ENCODE data around the gene RHOH.

DNA sequence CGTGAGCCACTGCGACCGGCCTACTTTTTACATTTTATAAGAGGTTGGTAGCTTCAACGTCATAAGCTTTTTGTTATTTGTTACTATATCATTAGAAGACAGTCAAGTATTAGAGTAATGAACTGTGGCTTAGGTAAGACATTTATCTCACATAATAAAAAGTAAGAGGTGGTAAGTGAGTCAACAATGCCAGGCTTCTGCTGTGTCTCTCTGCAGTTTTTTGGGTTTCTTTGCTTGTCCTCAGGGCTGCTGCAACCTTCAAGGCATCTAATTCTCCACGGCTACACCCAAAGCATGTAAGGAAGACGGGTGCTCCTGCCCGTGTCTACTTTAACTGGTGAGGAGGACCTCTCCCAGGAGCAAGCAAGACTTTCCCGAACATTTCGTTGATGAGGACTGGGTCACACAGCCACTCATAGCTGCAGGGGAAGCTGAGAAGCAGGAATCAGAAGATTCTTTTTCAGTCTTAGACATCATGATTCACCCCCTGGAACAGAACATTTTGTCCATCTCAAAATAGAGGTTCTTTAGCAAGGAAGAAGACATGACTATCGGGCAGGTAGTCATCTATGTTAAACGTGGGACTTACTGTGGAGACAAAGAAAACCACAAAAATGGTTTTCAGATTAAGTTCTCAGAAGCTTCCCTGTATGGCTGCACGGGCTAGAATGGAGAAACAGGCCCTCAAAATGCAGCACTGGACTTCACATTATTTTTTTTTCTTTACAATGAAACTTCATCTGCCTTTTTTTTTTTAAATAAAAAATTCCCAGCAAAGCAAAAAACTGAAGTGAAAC lies 13.0 kb upstream of the RHOH start:
- TF ChIP-seq NPAS2 (CRISPR knock-in tag; IDR thresholded peaks at IDR 0.05; ENCODE audit: borderline replicate concordance) = no peak
- TF ChIP-seq POLR2A (IDR thresholded peaks at IDR 0.05; ENCODE audit: low read length) = no peak
- no peak for TF ChIP-seq MAX (IDR thresholded peaks at IDR 0.05)
- no peak for TF ChIP-seq RAD21 (conservative IDR thresholded peaks at IDR 0.05 in 1 of 2, IDR thresholded peaks at IDR 0.05 in 1 of 2)
- no peak for TF ChIP-seq JUN (IDR thresholded peaks at IDR 0.05)
- TF ChIP-seq, protein P1, sequence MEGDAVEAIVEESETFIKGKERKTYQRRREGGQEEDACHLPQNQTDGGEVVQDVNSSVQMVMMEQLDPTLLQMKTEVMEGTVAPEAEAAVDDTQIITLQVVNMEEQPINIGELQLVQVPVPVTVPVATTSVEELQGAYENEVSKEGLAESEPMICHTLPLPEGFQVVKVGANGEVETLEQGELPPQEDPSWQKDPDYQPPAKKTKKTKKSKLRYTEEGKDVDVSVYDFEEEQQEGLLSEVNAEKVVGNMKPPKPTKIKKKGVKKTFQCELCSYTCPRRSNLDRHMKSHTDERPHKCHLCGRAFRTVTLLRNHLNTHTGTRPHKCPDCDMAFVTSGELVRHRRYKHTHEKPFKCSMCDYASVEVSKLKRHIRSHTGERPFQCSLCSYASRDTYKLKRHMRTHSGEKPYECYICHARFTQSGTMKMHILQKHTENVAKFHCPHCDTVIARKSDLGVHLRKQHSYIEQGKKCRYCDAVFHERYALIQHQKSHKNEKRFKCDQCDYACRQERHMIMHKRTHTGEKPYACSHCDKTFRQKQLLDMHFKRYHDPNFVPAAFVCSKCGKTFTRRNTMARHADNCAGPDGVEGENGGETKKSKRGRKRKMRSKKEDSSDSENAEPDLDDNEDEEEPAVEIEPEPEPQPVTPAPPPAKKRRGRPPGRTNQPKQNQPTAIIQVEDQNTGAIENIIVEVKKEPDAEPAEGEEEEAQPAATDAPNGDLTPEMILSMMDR (IDR thresholded peaks at IDR 0.05) = no peak
- no peak for TF ChIP-seq ZFP36 (IDR thresholded peaks at IDR 0.05; ENCODE audit: borderline replicate concordance, partially characterized antibody)
- TF ChIP-seq NR3C1 (IDR thresholded peaks at IDR 0.05) = no peak
- no peak for TF ChIP-seq JUNB (IDR thresholded peaks at IDR 0.05)

Measured in A549 (cell line).